SK-N-SH treated with all-trans-retinoic acid at 6 μM for 48 hours (cell line): ENCODE measurements around the gene TRAF7.

Experiments used
- ATAC-seq: fragments of 200-7000 bp; cut with Tn5 transposase; 3 replicates; pipeline ENCODE4 v1.9.1; 2020; ENCODE audit warnings: mild to moderate bottlenecking, moderate library complexity
- BACH2 ChIP-seq: fragments of 250-450 bp; sonication (Bioruptor Pico); IDR thresholded peaks from 2 replicates; pipeline ENCODE4 v1.9.0; 2021; ENCODE audit warnings: mild to moderate bottlenecking, borderline replicate concordance
- CREB5 ChIP-seq: fragments of 250-450 bp; sonication (Bioruptor Pico); IDR thresholded peaks from 2 replicates; pipeline ENCODE4 v1.5.1; 2020; ENCODE audit warnings: low read depth, mild to moderate bottlenecking, moderate library complexity
- CSDC2 ChIP-seq: fragments of 250-450 bp; sonication (Bioruptor Pico); IDR thresholded peaks from 2 replicates; pipeline ENCODE4 v1.5.0; 2020; ENCODE audit warnings: mild to moderate bottlenecking, moderate library complexity
- ESRRG ChIP-seq: fragments of 250-450 bp; sonication (Bioruptor Pico); IDR thresholded peaks from 2 replicates; pipeline ENCODE4 v1.6.1; 2021; ENCODE audit warnings: mild to moderate bottlenecking
- GLIS3 ChIP-seq: fragments of 250-450 bp; sonication (Bioruptor Pico); IDR thresholded peaks from 2 replicates; pipeline ENCODE4 v1.5.0; 2020; ENCODE audit warnings: mild to moderate bottlenecking, moderate library complexity
- ISL1 ChIP-seq: fragments of 250-450 bp; sonication (Bioruptor Pico); IDR thresholded peaks from 2 replicates; pipeline ENCODE4 v2.1.2; 2022; ENCODE audit warnings: mild to moderate bottlenecking, moderate library complexity
- OSR1 ChIP-seq: fragments of 250-450 bp; sonication (Bioruptor Pico); IDR thresholded peaks from 2 replicates; pipeline ENCODE4 v1.8.0; 2022; ENCODE audit warnings: moderate library complexity, mild to moderate bottlenecking, inconsistent platforms
- RARB ChIP-seq: fragments of 250-450 bp; sonication (Bioruptor Pico); IDR thresholded peaks from 2 replicates; pipeline ENCODE4 v1.8.0; 2021; ENCODE audit warnings: mild to moderate bottlenecking, moderate library complexity
- SNAI2 ChIP-seq: fragments of 250-450 bp; sonication (Bioruptor Pico); IDR thresholded peaks from 2 replicates; pipeline ENCODE4 v1.5.0; 2020; ENCODE audit warnings: mild to moderate bottlenecking, moderate library complexity
- TCF4 ChIP-seq: fragments of 250-450 bp; sonication (Bioruptor Pico); IDR thresholded peaks from 2 replicates; pipeline ENCODE4 v1.8.0; 2021; ENCODE audit warnings: mild to moderate bottlenecking, moderate library complexity, borderline replicate concordance
- TOX ChIP-seq: fragments of 250-450 bp; sonication (Bioruptor Pico); IDR thresholded peaks from 2 replicates; pipeline ENCODE4 v1.8.0; 2021; ENCODE audit warnings: mild to moderate bottlenecking, moderate library complexity, borderline replicate concordance
- ZFP3 ChIP-seq: fragments of 250-450 bp; sonication (Bioruptor Pico); IDR thresholded peaks from 2 replicates; pipeline ENCODE4 v1.5.0; 2020; ENCODE audit warnings: mild to moderate bottlenecking, moderate library complexity
- ZFP30 ChIP-seq: fragments of 450-650 bp; formaldehyde crosslinking; IDR thresholded peaks from 2 replicates; pipeline ENCODE4 v1.5.0; 2022; ENCODE audit warnings: mild to moderate bottlenecking, moderate library complexity
- ZNF70 ChIP-seq: fragments of 450-650 bp; formaldehyde crosslinking; IDR thresholded peaks from 2 replicates; pipeline ENCODE4 v1.5.0; 2020; ENCODE audit warnings: mild to moderate bottlenecking, moderate library complexity
- ZNF8 ChIP-seq: fragments of 450-650 bp; formaldehyde crosslinking; IDR thresholded peaks from 2 replicates; pipeline ENCODE4 v1.5.0; 2020; ENCODE audit warnings: mild to moderate bottlenecking, moderate library complexity
- TF ChIP-seq, protein P1 (sequence below): fragments of 250-450 bp; sonication (Bioruptor Pico); IDR thresholded peaks from 2 replicates; pipeline ENCODE4 v1.5.1; 2021; ENCODE audit warnings: mild to moderate bottlenecking, moderate library complexity
- TF ChIP-seq, protein P2 (sequence below): fragments of 250-450 bp; sonication (Bioruptor Pico); IDR thresholded peaks from 2 replicates; pipeline ENCODE4 v1.8.0; 2021; ENCODE audit warnings: low read depth, mild to moderate bottlenecking, moderate library complexity, borderline replicate concordance
- TF ChIP-seq, protein P3 (sequence below): fragments of 250-450 bp; sonication (Bioruptor Pico); IDR thresholded peaks from 2 replicates; pipeline ENCODE4 v1.5.0; 2020; ENCODE audit warnings: mild to moderate bottlenecking, moderate library complexity
- TF ChIP-seq, protein P4 (sequence below): fragments of 250-450 bp; sonication (Bioruptor Pico); IDR thresholded peaks from 2 replicates; pipeline ENCODE4 v1.8.0; 2020; ENCODE audit warnings: mild to moderate bottlenecking, moderate library complexity, borderline replicate concordance

The TRAF7 gene

DNA sequence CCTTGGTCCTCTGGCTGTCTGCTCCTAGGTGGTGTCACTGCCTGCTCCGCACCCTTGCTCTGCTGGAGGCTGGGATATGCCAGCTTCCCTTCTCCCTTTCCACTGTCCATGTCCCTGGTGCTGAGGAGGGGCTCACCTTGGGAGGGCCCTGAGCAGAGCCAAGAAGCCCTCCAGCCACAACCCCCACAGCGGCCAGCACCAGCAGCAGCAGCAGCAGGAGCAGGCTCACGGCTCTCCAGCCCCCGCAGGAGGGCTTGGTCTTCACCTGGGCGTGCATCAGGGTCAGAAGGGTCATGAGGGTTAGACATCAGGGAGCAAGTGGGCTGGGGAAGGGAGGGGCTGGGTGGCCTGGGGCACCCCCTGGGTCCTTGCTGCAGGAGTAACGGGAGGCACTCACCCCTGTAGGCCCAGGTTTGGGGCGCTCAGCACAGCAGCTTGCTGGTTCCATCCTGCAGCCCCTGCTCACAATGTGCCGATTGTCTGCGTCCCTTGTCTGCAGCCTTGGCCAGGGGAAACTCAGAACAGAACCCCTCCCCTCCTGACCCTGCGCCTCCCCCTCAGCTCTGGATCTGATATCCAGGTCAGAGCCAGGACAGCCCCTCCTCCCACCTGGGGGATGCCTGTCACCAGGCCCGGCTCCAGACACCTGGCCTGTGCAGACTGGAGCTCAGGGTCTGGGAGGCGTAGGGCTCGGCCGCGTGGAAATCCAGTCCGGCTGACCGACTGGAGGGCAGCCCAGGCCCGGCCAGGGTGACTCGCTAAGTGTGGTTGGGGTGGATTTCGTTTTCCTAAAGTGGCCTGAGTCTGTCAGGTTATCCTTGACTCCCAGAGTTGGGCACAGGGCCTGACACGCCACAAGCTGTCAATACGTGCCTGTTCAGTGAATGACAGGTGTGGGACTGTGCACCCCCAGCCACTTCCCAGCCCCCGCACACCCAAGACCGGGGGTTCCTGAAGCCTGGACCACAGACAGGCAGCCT is 55.1 kb downstream of the TRAF7 start, which contains the start of gene BRICD5:
Gene BRICD5, minus strand, starts transcription at position 478 of the 980 bp plus-strand sequence. Its CDS starts 30 bp downstream, at position 448.
- TF ChIP-seq OSR1 (CRISPR knock-in tag) = no peak
- no peak for TF ChIP-seq CREB5 (CRISPR knock-in tag)
- no peak for TF ChIP-seq TOX (CRISPR knock-in tag)
- TF ChIP-seq, protein P1, sequence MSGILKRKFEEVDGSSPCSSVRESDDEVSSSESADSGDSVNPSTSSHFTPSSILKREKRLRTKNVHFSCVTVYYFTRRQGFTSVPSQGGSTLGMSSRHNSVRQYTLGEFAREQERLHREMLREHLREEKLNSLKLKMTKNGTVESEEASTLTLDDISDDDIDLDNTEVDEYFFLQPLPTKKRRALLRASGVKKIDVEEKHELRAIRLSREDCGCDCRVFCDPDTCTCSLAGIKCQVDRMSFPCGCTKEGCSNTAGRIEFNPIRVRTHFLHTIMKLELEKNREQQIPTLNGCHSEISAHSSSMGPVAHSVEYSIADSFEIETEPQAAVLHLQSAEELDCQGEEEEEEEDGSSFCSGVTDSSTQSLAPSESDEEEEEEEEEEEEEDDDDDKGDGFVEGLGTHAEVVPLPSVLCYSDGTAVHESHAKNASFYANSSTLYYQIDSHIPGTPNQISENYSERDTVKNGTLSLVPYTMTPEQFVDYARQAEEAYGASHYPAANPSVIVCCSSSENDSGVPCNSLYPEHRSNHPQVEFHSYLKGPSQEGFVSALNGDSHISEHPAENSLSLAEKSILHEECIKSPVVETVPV (CRISPR knock-in tag) = no peak
- TF ChIP-seq RARB (CRISPR knock-in tag) = no peak
- TF ChIP-seq, protein P2, sequence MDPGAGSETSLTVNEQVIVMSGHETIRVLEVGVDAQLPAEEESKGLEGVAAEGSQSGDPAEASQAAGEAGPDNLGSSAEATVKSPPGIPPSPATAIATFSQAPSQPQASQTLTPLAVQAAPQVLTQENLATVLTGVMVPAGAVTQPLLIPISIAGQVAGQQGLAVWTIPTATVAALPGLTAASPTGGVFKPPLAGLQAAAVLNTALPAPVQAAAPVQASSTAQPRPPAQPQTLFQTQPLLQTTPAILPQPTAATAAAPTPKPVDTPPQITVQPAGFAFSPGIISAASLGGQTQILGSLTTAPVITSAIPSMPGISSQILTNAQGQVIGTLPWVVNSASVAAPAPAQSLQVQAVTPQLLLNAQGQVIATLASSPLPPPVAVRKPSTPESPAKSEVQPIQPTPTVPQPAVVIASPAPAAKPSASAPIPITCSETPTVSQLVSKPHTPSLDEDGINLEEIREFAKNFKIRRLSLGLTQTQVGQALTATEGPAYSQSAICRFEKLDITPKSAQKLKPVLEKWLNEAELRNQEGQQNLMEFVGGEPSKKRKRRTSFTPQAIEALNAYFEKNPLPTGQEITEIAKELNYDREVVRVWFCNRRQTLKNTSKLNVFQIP (CRISPR knock-in tag) = no peak
- no peak for TF ChIP-seq ISL1 (CRISPR knock-in tag)
- TF ChIP-seq CSDC2 (CRISPR knock-in tag) = no peak
- no peak for TF ChIP-seq GLIS3 (CRISPR knock-in tag)
- no peak for TF ChIP-seq TCF4 (CRISPR knock-in tag)
- TF ChIP-seq BACH2 = no peak
- TF ChIP-seq ZNF8 (CRISPR knock-in tag) = no peak
- TF ChIP-seq, protein P3, sequence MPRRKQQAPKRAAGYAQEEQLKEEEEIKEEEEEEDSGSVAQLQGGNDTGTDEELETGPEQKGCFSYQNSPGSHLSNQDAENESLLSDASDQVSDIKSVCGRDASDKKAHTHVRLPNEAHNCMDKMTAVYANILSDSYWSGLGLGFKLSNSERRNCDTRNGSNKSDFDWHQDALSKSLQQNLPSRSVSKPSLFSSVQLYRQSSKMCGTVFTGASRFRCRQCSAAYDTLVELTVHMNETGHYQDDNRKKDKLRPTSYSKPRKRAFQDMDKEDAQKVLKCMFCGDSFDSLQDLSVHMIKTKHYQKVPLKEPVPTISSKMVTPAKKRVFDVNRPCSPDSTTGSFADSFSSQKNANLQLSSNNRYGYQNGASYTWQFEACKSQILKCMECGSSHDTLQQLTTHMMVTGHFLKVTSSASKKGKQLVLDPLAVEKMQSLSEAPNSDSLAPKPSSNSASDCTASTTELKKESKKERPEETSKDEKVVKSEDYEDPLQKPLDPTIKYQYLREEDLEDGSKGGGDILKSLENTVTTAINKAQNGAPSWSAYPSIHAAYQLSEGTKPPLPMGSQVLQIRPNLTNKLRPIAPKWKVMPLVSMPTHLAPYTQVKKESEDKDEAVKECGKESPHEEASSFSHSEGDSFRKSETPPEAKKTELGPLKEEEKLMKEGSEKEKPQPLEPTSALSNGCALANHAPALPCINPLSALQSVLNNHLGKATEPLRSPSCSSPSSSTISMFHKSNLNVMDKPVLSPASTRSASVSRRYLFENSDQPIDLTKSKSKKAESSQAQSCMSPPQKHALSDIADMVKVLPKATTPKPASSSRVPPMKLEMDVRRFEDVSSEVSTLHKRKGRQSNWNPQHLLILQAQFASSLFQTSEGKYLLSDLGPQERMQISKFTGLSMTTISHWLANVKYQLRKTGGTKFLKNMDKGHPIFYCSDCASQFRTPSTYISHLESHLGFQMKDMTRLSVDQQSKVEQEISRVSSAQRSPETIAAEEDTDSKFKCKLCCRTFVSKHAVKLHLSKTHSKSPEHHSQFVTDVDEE (CRISPR knock-in tag) = no peak
- no peak for TF ChIP-seq ZFP3 (CRISPR knock-in tag)
- no peak for ATAC-seq

GRCh38 chr16:2211923-2212347 is 56.4 kb downstream of the TRAF7 start:
- no peak for TF ChIP-seq ESRRG (CRISPR knock-in tag)
- TF ChIP-seq TOX (CRISPR knock-in tag) = no peak
- TF ChIP-seq, protein P1 (CRISPR knock-in tag) = no peak
- TF ChIP-seq ZFP3 (CRISPR knock-in tag) = no peak
- no peak for TF ChIP-seq ZFP30 (CRISPR knock-in tag)
- TF ChIP-seq BACH2 = no peak
- TF ChIP-seq, protein P4, sequence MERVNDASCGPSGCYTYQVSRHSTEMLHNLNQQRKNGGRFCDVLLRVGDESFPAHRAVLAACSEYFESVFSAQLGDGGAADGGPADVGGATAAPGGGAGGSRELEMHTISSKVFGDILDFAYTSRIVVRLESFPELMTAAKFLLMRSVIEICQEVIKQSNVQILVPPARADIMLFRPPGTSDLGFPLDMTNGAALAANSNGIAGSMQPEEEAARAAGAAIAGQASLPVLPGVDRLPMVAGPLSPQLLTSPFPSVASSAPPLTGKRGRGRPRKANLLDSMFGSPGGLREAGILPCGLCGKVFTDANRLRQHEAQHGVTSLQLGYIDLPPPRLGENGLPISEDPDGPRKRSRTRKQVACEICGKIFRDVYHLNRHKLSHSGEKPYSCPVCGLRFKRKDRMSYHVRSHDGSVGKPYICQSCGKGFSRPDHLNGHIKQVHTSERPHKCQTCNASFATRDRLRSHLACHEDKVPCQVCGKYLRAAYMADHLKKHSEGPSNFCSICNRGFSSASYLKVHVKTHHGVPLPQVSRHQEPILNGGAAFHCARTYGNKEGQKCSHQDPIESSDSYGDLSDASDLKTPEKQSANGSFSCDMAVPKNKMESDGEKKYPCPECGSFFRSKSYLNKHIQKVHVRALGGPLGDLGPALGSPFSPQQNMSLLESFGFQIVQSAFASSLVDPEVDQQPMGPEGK (CRISPR knock-in tag) = no peak
- no peak for TF ChIP-seq OSR1 (CRISPR knock-in tag)
- TF ChIP-seq CSDC2 (CRISPR knock-in tag) = no peak
- TF ChIP-seq, protein P2 (CRISPR knock-in tag) = no peak
- TF ChIP-seq GLIS3 (CRISPR knock-in tag) = no peak
- TF ChIP-seq TCF4 (CRISPR knock-in tag) = no peak
- TF ChIP-seq ZNF70 (CRISPR knock-in tag) = no peak
- no peak for TF ChIP-seq SNAI2

More at GRCh38 chr16:2211923-2212347, 56.4 kb downstream of the TRAF7 start:
- no peak for ATAC-seq
